Activated naive CD4-positive, alpha-beta T cell treated with anti-CD3 and anti-CD28 coated beads, Interleukin-2, amount 10 ng/mL, durations not matched to agents 5 hours and 36 hours (primary cell): ENCODE data around the gene MAP2K2. TPM values are rescaled to one million over a fixed set of nuclear protein-coding genes. Genes with fewer than 3 reads are reported as not detected.

Experiments
- total RNA-seq, 2 experiments: library from RNA; stranded (reverse); gene quantifications; one replicate each; pipeline ENCODE4 v1.2.3, GENCODE V29; 2021

Gene MAP2K2
- 100 to 1,000 TPM; 192 to 194 TPM for total RNA-seq

GRCh38 chr19:4123615-4124568 lies at the start of gene MAP2K2:
TSS of gene MAP2K2 (minus strand) at chr19:4124122. CDS start at chr19:4123875, 247 bp downstream.

GRCh38 chr19:4066682-4067395 lies 57.1 kb downstream of the MAP2K2 start, which contains the start of gene ZBTB7A:
TSS of gene ZBTB7A (minus strand) at chr19:4066899. CDS start at chr19:4055232, 11,667 bp downstream.

Other genes with a start within 250 kb of the MAP2K2 start
- not detected for gene ATCAY, start 243.4 kb downstream of the MAP2K2 start, total RNA-seq
- not detected for gene NMRK2, start 191.1 kb downstream of the MAP2K2 start, total RNA-seq
- 10 to 100 TPM; 37.1 to 37.9 TPM for gene DAPK3, start 153.0 kb downstream of the MAP2K2 start, total RNA-seq
- gene EEF2, start 138.7 kb downstream of the MAP2K2 start, total RNA-seq = 1,000 to 10,000 TPM; 2,716 to 2,731 TPM
- gene PIAS4, start 116.4 kb downstream of the MAP2K2 start, total RNA-seq = 10 to 100 TPM; 28.1 to 28.5 TPM
- 10 to 100 TPM; 45.7 to 47.2 TPM for gene ZBTB7A, start 57.2 kb downstream of the MAP2K2 start, total RNA-seq
- gene CREB3L3, start 29.5 kb upstream of the MAP2K2 start, total RNA-seq = under 1 TPM in 1 of 2 experiments, not detected in 1; 0.17 TPM
- gene SIRT6, start 58.4 kb upstream of the MAP2K2 start, total RNA-seq = 10 to 100 TPM; 30.8 to 35.0 TPM
- 1 to 10 TPM; 1.0 to 1.1 TPM for gene ANKRD24, start 58.6 kb upstream of the MAP2K2 start, total RNA-seq
- under 1 TPM in 1 of 2 experiments, not detected in 1; 0.40 TPM for gene EBI3, start 105.4 kb upstream of the MAP2K2 start, total RNA-seq
- 10 to 100 TPM; 26.0 TPM for gene YJU2, start 123.0 kb upstream of the MAP2K2 start, total RNA-seq
- not detected for gene SHD, start 155.1 kb upstream of the MAP2K2 start, total RNA-seq
- 10 to 100 TPM; 50.3 to 53.2 TPM for gene TMIGD2, start 178.3 kb upstream of the MAP2K2 start, total RNA-seq
- 1 to 10 TPM; 9.5 to 9.6 TPM for gene FSD1, start 180.5 kb upstream of the MAP2K2 start, total RNA-seq
- gene STAP2, start 214.7 kb upstream of the MAP2K2 start, total RNA-seq = 10 to 100 TPM; 11.3 to 11.4 TPM
- 10 to 100 TPM; 19.3 to 20.4 TPM for gene MPND, start 219.4 kb upstream of the MAP2K2 start, total RNA-seq